ENCODE data around the gene PHLDA3. TPM values are rescaled to one million over a fixed set of nuclear protein-coding genes. Genes with fewer than 3 reads are reported as not detected.

Gene PHLDA3
- total RNA-seq, 1 donor from 2014 or later: 50.6 TPM

- Mint-ChIP-seq H3K27ac (ENCODE audit: unreplicated experiment) (no peak overlapping the region), H3K36me3 (ENCODE audit: unreplicated experiment) (no peaks in the 10 kb centered on the region), H3K9me3 (ENCODE audit: unreplicated experiment) (no peaks in the 10 kb centered on the region), H3K27me3 (ENCODE audit: unreplicated experiment) (no peaks in the 10 kb centered on the region), H3K4me1 (ENCODE audit: unreplicated experiment) (peaks cover 22% of the 10 kb centered on the region), H3K4me3 (ENCODE audit: unreplicated experiment) (no peak overlapping the region)
- no peak for TF ChIP-seq CTCF (IDR thresholded peaks at IDR 0.05)
- DNase-seq (ENCODE audit: extremely low spot score, unreplicated experiment): no peak
These were observed 14.4 kb downstream of the PHLDA3 start for GRCh38 chr1:201454608-201455007.

- H3K4me1 Mint-ChIP-seq (ENCODE audit: unreplicated experiment): peaks cover 22% of the 10 kb centered on the region
- no peaks in the 10 kb centered on the region for H3K9me3 Mint-ChIP-seq (ENCODE audit: unreplicated experiment)
- H3K27me3 Mint-ChIP-seq (ENCODE audit: unreplicated experiment): no peaks in the 10 kb centered on the region
- DNase-seq (ENCODE audit: extremely low spot score, unreplicated experiment): no peak
- H3K4me3 Mint-ChIP-seq (ENCODE audit: unreplicated experiment): no peak overlapping the region
- H3K27ac Mint-ChIP-seq (ENCODE audit: unreplicated experiment): no peak overlapping the region
- no peaks in the 10 kb centered on the region for H3K36me3 Mint-ChIP-seq (ENCODE audit: unreplicated experiment)
- no peak for TF ChIP-seq CTCF (IDR thresholded peaks at IDR 0.05)
These were observed 16.1 kb downstream of the PHLDA3 start for GRCh38 chr1:201452866-201453265.

GRCh38 chr1:201450721-201451291 is 18.2 kb downstream of the PHLDA3 start:
- no peak for DNase-seq (ENCODE audit: extremely low spot score, unreplicated experiment)
- no peak for TF ChIP-seq CTCF (IDR thresholded peaks at IDR 0.05)
- H3K4me3 Mint-ChIP-seq (ENCODE audit: unreplicated experiment): no peak overlapping the region
- no peaks in the 10 kb centered on the region for H3K27me3 Mint-ChIP-seq (ENCODE audit: unreplicated experiment)
- H3K4me1 Mint-ChIP-seq (ENCODE audit: unreplicated experiment): peaks cover 12% of the 10 kb centered on the region
- H3K27ac Mint-ChIP-seq (ENCODE audit: unreplicated experiment): no peak overlapping the region
- no peaks in the 10 kb centered on the region for H3K9me3 Mint-ChIP-seq (ENCODE audit: unreplicated experiment)
- no peaks in the 10 kb centered on the region for H3K36me3 Mint-ChIP-seq (ENCODE audit: unreplicated experiment)

DNA sequence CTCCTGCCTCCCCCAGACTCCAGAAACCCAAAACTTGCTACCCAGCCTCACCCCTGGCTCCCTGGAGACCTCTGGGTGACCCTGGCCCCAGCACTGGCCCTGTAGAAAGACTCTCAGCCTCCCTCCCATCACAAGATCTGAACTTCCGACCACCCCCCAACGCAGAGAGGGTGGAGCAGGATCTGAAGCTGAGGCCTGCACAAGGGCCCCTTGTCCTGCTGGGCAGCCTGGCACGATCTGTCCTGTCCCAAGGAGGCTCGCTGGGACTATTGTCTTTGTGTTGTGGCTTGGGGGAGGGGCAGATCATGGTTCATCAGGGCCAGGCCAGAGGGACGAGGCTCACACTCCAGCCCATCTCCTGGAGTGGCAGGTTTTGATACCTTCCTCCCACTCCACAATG is 20.0 kb downstream of the PHLDA3 start:
- H3K27ac Mint-ChIP-seq (ENCODE audit: unreplicated experiment): no peak overlapping the region
- no peaks in the 10 kb centered on the region for H3K9me3 Mint-ChIP-seq (ENCODE audit: unreplicated experiment)
- H3K27me3 Mint-ChIP-seq (ENCODE audit: unreplicated experiment): no peaks in the 10 kb centered on the region
- peaks cover 12% of the 10 kb centered on the region for H3K4me1 Mint-ChIP-seq (ENCODE audit: unreplicated experiment)
- DNase-seq (ENCODE audit: extremely low spot score, unreplicated experiment): no peak
- TF ChIP-seq CTCF (IDR thresholded peaks at IDR 0.05): no peak
- no peaks in the 10 kb centered on the region for H3K36me3 Mint-ChIP-seq (ENCODE audit: unreplicated experiment)
- H3K4me3 Mint-ChIP-seq (ENCODE audit: unreplicated experiment): no peak overlapping the region

DNA sequence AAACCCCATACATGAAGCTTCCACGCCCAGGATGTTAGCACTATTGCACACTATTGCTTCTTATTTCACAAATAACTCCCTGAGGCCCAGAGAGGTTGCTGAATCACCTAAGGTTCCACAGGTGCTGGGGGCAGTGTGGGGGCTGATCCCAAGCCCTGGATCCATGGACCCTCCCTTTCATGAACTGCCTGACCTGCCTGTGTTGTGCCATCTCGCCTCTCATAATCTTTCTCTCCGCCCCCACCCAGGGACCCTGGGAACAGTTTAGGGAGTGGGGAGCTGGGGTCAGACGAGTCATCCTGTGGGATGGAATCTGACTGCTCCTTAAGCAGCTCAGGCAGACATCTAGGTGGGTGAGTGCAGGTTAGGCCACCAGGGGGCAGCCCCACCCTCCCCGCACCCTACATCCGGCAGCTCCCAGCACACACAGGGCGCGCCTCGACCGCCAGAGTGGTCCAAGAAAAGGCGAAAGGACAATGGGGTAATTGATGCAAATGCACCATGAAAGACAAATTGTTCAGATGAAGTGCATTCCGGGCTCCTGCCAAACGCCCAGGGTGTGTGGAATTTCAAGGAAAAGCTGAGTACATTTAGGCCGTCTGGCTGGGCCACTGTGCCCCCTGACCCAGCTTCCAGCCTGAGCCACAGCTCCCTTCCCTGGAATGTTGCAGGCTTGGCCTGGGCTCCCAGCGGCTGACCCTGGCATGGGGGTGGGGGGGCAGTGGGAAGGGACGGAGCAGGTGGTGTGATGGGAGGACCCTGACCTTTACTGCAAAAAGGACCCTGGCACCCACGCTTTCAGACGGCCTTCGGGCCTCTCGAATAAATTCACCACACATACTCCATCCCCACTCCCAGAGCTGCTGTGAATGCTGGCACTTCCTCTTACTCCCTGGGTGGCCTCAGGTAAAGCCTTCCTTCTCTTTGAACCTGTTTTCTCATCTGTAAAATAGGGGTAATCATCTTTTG is 20.8 kb downstream of the PHLDA3 start:
- peaks cover 12% of the 10 kb centered on the region for H3K4me1 Mint-ChIP-seq (ENCODE audit: unreplicated experiment)
- H3K4me3 Mint-ChIP-seq (ENCODE audit: unreplicated experiment): no peak overlapping the region
- H3K27ac Mint-ChIP-seq (ENCODE audit: unreplicated experiment): no peak overlapping the region
- TF ChIP-seq CTCF (IDR thresholded peaks at IDR 0.05): peak; percentile 75
- no peaks in the 10 kb centered on the region for H3K27me3 Mint-ChIP-seq (ENCODE audit: unreplicated experiment)
- no peaks in the 10 kb centered on the region for H3K36me3 Mint-ChIP-seq (ENCODE audit: unreplicated experiment)
- H3K9me3 Mint-ChIP-seq (ENCODE audit: unreplicated experiment): no peaks in the 10 kb centered on the region
- no peak for DNase-seq (ENCODE audit: extremely low spot score, unreplicated experiment)
